Pericardium fibroblast (primary cell): Measurements from ENCODE around the gene ZNF829. TPM values are rescaled to one million over a fixed set of nuclear protein-coding genes. Genes with fewer than 3 reads are reported as not detected.

Experiments used
- total RNA-seq: library from RNA; depleted of rRNA; stranded (reverse); fragments of >200 nt; gene quantifications from 2 replicates; pipeline ENCODE4 v1.2.3, GENCODE V29; 2015

Gene ZNF829
- 3.0 TPM in 2 replicates for total RNA-seq

DNA sequence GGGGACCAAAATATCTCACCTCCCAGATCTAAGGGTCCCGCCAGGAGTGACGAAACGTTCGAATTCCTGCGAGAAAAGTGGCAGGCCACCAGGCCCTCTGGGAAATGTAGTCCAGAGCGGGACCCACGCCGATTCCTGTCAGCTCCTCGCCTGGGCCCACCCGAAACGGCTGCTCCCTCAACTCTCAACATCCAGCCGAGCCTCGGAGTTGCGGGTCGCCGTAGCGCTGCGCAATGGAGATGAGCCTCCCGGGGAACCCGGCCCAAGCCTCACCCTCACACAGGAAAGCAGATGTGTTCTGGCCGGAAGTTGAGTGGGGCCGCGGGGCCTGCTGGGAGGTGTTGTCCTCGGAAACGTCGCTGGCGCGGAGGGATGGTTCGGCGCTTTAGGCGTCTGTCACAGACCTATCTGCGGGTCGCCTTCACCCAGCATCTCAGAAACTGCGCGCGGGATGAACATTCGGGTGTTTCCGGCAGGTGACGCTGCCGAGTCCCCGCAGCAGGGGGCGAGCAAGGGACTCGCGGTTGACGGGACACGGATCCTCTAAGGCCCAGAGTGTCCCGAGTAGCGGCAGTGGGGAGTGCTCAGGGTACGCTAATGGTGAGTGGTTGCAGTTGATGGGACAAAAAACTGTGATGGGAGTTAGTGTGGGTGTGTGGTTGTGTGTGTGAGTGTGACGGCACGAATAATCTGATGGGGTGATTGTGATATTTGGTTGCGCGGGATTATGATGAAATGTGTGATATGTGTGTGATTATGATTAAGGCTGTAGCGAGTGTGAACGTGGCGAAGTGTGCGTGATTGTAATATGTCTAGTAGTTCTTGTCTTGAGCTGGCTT, at the start of gene ZNF829, which contains the start of gene ZNF568:
Gene ZNF829, minus strand, starts transcription at position 300 of the 839 bp plus-strand sequence. CDS start 1,124 bp downstream, outside the sequence.
Gene ZNF568, plus strand, starts transcription at position 341 of the 839 bp plus-strand sequence. CDS start 6,439 bp downstream, outside the sequence.

DNA sequence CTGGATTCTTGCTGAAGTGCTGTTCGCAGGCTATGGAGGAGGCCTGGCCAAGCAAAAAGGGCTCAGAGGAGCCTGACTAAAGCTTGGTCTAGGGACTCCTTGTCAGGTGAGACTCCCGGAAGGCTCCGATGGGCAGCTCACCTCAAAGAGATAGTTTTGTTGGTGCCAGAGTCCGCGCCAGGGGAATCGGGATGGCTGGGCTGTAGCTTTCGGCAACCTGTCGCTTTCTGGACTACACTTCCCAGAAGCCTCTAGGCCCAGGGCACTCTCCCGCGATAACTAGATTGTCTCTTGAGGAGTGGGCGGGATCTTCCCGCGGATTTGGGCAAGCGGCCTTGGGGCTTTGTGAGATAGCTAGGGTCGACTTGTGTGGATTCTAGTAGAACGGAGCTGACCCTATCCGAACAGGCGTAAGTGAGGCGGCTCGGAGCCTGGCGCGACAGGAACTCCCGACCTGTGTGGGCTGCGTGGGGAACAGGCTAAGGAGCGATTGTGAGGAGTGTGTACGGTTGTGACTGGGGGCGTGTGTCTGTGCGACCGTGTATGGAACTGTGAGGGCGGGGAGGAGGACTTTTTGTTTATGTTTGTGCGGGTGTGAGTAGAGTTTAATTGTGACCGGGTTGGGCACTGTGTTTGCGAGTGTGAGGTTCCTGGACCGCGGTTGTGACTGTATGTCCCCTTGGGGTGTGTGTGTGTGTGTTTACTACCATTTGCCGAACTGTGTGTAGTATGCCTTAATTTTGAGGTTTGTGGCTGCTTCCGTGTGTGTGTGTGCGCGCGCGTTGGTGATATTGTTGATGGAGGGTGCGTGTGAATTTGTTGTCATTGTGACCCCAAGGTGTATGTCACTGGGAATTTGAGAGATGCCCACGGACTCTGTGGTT, 65.3 kb downstream of the ZNF829 start, which contains the start of gene ZNF345:
Gene ZNF345, plus strand, starts transcription at position 318 of the 884 bp plus-strand sequence. CDS start 25,955 bp downstream, outside the sequence.

Other genes with a start within 250 kb of the ZNF829 start
- 2.8 and 5.1 TPM in 2 replicates for gene ZNF461, start 249.5 kb downstream of the ZNF829 start, total RNA-seq
- gene ZNF567, start 228.7 kb downstream of the ZNF829 start, total RNA-seq = 3.3 and 4.6 TPM in 2 replicates
- gene ZNF850, start 143.5 kb downstream of the ZNF829 start, total RNA-seq = 0.85 and 3.4 TPM in 2 replicates
- gene ZNF790, start 77.9 kb downstream of the ZNF829 start, total RNA-seq = 1.9 and 4.4 TPM in 2 replicates
- 3.2 and 4.7 TPM in 2 replicates for gene ZNF345, start 65.4 kb downstream of the ZNF829 start, total RNA-seq
- gene ZNF568, start within 50 bp of the ZNF829 start, total RNA-seq = 5.6 and 10.0 TPM in 2 replicates
- gene ZNF420, start 162.1 kb upstream of the ZNF829 start, total RNA-seq = 1.3 and 7.2 TPM in 2 replicates